ENCODE results near the gene VSX1.

Gene VSX1

DNA sequence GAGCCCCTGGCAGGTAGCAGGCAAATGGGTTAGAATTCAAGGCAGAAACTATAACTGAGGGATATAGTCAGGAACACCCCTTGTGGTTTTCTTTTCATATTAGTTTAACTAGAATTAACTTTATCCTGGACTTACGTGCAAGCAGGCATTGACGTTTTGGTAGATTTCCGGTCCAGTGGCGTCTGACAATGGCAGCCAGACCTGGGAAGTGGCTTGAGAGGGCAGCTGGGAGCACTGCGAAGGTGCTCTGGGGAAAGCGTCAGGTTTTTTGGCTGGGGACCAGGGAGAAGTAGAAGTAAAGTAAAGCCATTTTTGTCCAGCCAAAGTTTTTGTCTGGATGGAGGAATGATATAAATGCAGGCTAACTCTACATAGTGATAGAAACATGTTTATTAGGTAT, 15.6 kb downstream of the VSX1 start:
- no peak overlapping the region for H3K9ac ChIP-seq (ENCODE audit: insufficient read length)
- no peaks in the 10 kb centered on the region for H3K36me3 ChIP-seq (ENCODE audit: insufficient read depth, low read length)
- H3K4me3 ChIP-seq: no peak overlapping the region
- H3K27ac ChIP-seq: no peak overlapping the region
- TF ChIP-seq POLR2AphosphoS5 (IDR thresholded peaks at IDR 0.05; ENCODE audit: borderline replicate concordance, low read depth, low read length): no peak
- TF ChIP-seq EZH2 (IDR thresholded peaks at IDR 0.05): no peak
- TF ChIP-seq FOXP2 (optimal IDR thresholded peaks at IDR 0.05; ENCODE audit: control extremely low read depth, extremely low read length, insufficient read depth): no peak
- no peaks in the 10 kb centered on the region for H3K9me3 ChIP-seq (ENCODE audit: low read depth, low read length)
- DNase-seq (ENCODE audit: low read depth, low spot score): no peak

- no peaks in the 10 kb centered on the region for H3K9me3 ChIP-seq (ENCODE audit: low read depth, low read length)
- no peaks in the 10 kb centered on the region for H3K36me3 ChIP-seq (ENCODE audit: insufficient read depth, low read length)
- no peak overlapping the region for H3K4me3 ChIP-seq
- no peak for DNase-seq (ENCODE audit: low read depth, low spot score)
- H3K27ac ChIP-seq: no peak overlapping the region
- H3K9ac ChIP-seq (ENCODE audit: insufficient read length): no peak overlapping the region
- no peak for TF ChIP-seq POLR2AphosphoS5 (IDR thresholded peaks at IDR 0.05; ENCODE audit: borderline replicate concordance, low read depth, low read length)
- no peak for TF ChIP-seq EZH2 (IDR thresholded peaks at IDR 0.05)
- no peak for TF ChIP-seq FOXP2 (optimal IDR thresholded peaks at IDR 0.05; ENCODE audit: control extremely low read depth, extremely low read length, insufficient read depth)
Observed at GRCh38 chr20:25065625-25066338, 16.2 kb downstream of the VSX1 start.

DNA sequence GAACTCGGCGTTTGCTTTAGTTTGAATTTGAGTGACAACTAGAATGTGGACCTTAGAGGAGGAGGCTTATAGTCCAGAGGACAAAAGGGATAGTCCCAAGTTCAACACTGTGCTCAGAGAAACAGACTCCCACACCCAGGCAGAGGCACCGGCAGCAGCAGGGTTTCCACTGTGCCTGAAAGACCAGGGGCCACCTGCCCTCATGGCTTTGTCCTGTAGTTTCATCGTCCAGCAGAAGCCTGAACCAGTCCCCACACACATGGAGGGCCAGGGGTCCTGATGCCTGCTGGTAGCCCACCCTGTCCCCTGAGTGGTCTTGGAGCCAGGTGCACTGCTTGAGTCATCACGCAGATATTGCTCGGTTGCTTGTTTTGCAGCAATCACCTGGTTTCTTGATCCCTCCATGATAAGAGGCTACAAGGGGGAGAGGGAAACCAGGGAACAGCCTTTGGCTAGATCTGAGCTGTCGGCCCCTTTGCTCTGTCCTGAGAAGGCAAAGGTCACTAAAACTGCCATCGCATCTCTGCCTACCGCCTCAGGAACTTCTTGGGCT, 16.8 kb downstream of the VSX1 start:
- no peak overlapping the region for H3K4me3 ChIP-seq
- no peak for DNase-seq (ENCODE audit: low read depth, low spot score)
- no peaks in the 10 kb centered on the region for H3K36me3 ChIP-seq (ENCODE audit: insufficient read depth, low read length)
- TF ChIP-seq POLR2AphosphoS5 (IDR thresholded peaks at IDR 0.05; ENCODE audit: borderline replicate concordance, low read depth, low read length): no peak
- TF ChIP-seq FOXP2 (optimal IDR thresholded peaks at IDR 0.05; ENCODE audit: control extremely low read depth, extremely low read length, insufficient read depth): no peak
- TF ChIP-seq EZH2 (IDR thresholded peaks at IDR 0.05): no peak
- no peak overlapping the region for H3K9ac ChIP-seq (ENCODE audit: insufficient read length)
- H3K9me3 ChIP-seq (ENCODE audit: low read depth, low read length): no peaks in the 10 kb centered on the region
- H3K27ac ChIP-seq: no peak overlapping the region

GRCh38 chr20:25064561-25065071, 17.3 kb downstream of the VSX1 start:
- Histone ChIP-seq H3K9ac (ENCODE audit: insufficient read length) (no peak overlapping the region), H3K4me3 (no peak overlapping the region), H3K36me3 (ENCODE audit: insufficient read depth, low read length) (no peaks in the 10 kb centered on the region), H3K9me3 (ENCODE audit: low read depth, low read length) (no peaks in the 10 kb centered on the region), H3K27ac (no peak overlapping the region)
- no peak for DNase-seq (ENCODE audit: low read depth, low spot score)
- TF ChIP-seq FOXP2 (optimal IDR thresholded peaks at IDR 0.05; ENCODE audit: control extremely low read depth, extremely low read length, insufficient read depth) (no peak), POLR2AphosphoS5 (IDR thresholded peaks at IDR 0.05; ENCODE audit: borderline replicate concordance, low read depth, low read length) (no peak), EZH2 (IDR thresholded peaks at IDR 0.05) (no peak)

DNA sequence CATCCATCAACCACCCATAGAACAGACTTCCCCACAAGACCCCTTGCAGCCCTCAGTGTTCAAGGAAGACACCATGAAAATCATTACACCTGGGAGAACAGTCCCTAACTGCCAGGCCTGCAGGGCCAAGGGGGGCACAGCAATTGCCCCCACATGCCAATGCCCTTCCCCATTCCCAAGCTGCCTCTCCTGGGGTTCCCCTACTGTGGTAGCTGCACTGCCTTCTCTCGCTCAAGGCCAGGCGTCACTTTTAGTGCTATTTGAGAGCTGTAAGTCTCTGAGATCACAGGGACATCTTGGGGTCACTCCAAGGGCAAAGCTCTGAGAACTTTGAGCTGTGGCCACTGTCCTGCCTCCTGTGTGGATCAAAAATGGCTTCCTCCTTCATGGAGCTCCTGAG, 18.0 kb downstream of the VSX1 start:
- Histone ChIP-seq H3K4me3 (no peak overlapping the region), H3K9ac (ENCODE audit: insufficient read length) (no peak overlapping the region), H3K9me3 (ENCODE audit: low read depth, low read length) (no peaks in the 10 kb centered on the region), H3K36me3 (ENCODE audit: insufficient read depth, low read length) (no peaks in the 10 kb centered on the region), H3K27ac (no peak overlapping the region)
- DNase-seq (ENCODE audit: low read depth, low spot score): no peak
- TF ChIP-seq FOXP2 (optimal IDR thresholded peaks at IDR 0.05; ENCODE audit: control extremely low read depth, extremely low read length, insufficient read depth): no peak
- no peak for TF ChIP-seq EZH2 (IDR thresholded peaks at IDR 0.05)
- TF ChIP-seq POLR2AphosphoS5 (IDR thresholded peaks at IDR 0.05; ENCODE audit: borderline replicate concordance, low read depth, low read length): no peak

- DNase-seq (ENCODE audit: low read depth, low spot score): no peak
- Histone ChIP-seq H3K4me3 (no peak overlapping the region), H3K9me3 (ENCODE audit: low read depth, low read length) (no peaks in the 10 kb centered on the region), H3K36me3 (ENCODE audit: insufficient read depth, low read length) (no peaks in the 10 kb centered on the region), H3K27ac (no peak overlapping the region), H3K9ac (ENCODE audit: insufficient read length) (no peak overlapping the region)
- TF ChIP-seq FOXP2 (optimal IDR thresholded peaks at IDR 0.05; ENCODE audit: control extremely low read depth, extremely low read length, insufficient read depth) (no peak), EZH2 (IDR thresholded peaks at IDR 0.05) (no peak), POLR2AphosphoS5 (IDR thresholded peaks at IDR 0.05; ENCODE audit: borderline replicate concordance, low read depth, low read length) (no peak)
Observed at GRCh38 chr20:25063546-25063945, 18.4 kb downstream of the VSX1 start.

- no peak overlapping the region for H3K27ac ChIP-seq
- TF ChIP-seq EZH2 (IDR thresholded peaks at IDR 0.05): no peak
- no peak for TF ChIP-seq POLR2AphosphoS5 (IDR thresholded peaks at IDR 0.05; ENCODE audit: borderline replicate concordance, low read depth, low read length)
- no peak for TF ChIP-seq FOXP2 (optimal IDR thresholded peaks at IDR 0.05; ENCODE audit: control extremely low read depth, extremely low read length, insufficient read depth)
- no peak overlapping the region for H3K9ac ChIP-seq (ENCODE audit: insufficient read length)
- no peaks in the 10 kb centered on the region for H3K9me3 ChIP-seq (ENCODE audit: low read depth, low read length)
- no peaks in the 10 kb centered on the region for H3K36me3 ChIP-seq (ENCODE audit: insufficient read depth, low read length)
- DNase-seq (ENCODE audit: low read depth, low spot score): no peak
- H3K4me3 ChIP-seq: no peak overlapping the region
Observed at GRCh38 chr20:25062841-25063240, 19.1 kb downstream of the VSX1 start.

- H3K27ac ChIP-seq: no peak overlapping the region
- no peak overlapping the region for H3K4me3 ChIP-seq
- no peak for TF ChIP-seq POLR2AphosphoS5 (IDR thresholded peaks at IDR 0.05; ENCODE audit: borderline replicate concordance, low read depth, low read length)
- no peak for TF ChIP-seq FOXP2 (optimal IDR thresholded peaks at IDR 0.05; ENCODE audit: control extremely low read depth, extremely low read length, insufficient read depth)
- TF ChIP-seq EZH2 (IDR thresholded peaks at IDR 0.05): no peak
- no peak overlapping the region for H3K9ac ChIP-seq (ENCODE audit: insufficient read length)
- DNase-seq (ENCODE audit: low read depth, low spot score): no peak
- no peaks in the 10 kb centered on the region for H3K36me3 ChIP-seq (ENCODE audit: insufficient read depth, low read length)
- H3K9me3 ChIP-seq (ENCODE audit: low read depth, low read length): no peaks in the 10 kb centered on the region
Observed at GRCh38 chr20:25061821-25062530, 20.0 kb downstream of the VSX1 start.

All from SK-N-MC (cell line).